Fibroblast of lung (primary cell): Measurements from ENCODE around the gene FOXC1.

Experiments
- EZH2 ChIP-seq: IDR thresholded peaks from 2 replicates; pipeline ENCODE4 v1.5.1; 2012; ENCODE audit warnings: low read length, control low read depth, mild to moderate bottlenecking; ENCODE audit errors: missing control alignments
- TF ChIP-seq, protein P1 (sequence below), 2 donors: IDR thresholded peaks in 1 of 2; conservative IDR thresholded peaks in 1 of 2; 1 replicate in 1 of 2; 2 replicates in 1 of 2; pipeline ENCODE4 v1.5.1; 2011 to 2012; ENCODE audit warnings: low read length in 2 of 2, control low read depth in 1 of 2, inconsistent platforms in 1 of 2, low read depth in 1 of 2, mild to moderate bottlenecking in 1 of 2

DNA sequence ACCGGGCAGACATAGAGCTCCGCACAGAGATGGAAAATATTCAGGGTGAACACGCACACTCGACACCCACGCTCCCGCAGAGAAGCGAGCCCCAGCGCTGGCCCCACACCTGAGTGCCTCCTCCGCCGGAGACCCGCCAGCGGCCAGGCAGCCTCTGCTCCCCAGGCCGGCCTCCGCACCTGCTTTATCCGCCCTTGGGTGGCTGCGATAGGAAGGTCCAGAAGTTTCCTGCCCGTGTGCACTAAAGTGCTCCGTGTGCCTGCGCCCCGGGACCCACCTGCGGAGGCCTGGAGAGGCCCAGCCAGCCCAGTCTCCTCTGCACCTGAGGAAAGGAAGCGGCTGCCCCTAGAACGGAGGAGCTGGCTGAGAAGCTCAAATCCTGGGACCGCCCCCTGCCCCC, 10.8 kb upstream of the FOXC1 start:
- TF ChIP-seq, protein P1, sequence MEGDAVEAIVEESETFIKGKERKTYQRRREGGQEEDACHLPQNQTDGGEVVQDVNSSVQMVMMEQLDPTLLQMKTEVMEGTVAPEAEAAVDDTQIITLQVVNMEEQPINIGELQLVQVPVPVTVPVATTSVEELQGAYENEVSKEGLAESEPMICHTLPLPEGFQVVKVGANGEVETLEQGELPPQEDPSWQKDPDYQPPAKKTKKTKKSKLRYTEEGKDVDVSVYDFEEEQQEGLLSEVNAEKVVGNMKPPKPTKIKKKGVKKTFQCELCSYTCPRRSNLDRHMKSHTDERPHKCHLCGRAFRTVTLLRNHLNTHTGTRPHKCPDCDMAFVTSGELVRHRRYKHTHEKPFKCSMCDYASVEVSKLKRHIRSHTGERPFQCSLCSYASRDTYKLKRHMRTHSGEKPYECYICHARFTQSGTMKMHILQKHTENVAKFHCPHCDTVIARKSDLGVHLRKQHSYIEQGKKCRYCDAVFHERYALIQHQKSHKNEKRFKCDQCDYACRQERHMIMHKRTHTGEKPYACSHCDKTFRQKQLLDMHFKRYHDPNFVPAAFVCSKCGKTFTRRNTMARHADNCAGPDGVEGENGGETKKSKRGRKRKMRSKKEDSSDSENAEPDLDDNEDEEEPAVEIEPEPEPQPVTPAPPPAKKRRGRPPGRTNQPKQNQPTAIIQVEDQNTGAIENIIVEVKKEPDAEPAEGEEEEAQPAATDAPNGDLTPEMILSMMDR (conservative IDR thresholded peaks at IDR 0.05 in 1 of 2, IDR thresholded peaks at IDR 0.05 in 1 of 2; ENCODE audit: low read depth in 1 of 2, low read length in 2 of 2) = no peak
- TF ChIP-seq EZH2 = no peak
